HG03097 (cell line): ENCODE measurements around the gene IMP3.
"Not testable (repeated sequence)": the region's sequence is repeated elsewhere in the genome, so short reads cannot be mapped to it uniquely, and the experiment has no call there.

Experiments used
- ATAC-seq: cut with Tn5 transposase; IDR thresholded peaks from one replicate; pipeline ENCODE4 v1.9.1; 2021; ENCODE audit not compliant: unreplicated experiment, low FRiP score

The IMP3 gene

DNA sequence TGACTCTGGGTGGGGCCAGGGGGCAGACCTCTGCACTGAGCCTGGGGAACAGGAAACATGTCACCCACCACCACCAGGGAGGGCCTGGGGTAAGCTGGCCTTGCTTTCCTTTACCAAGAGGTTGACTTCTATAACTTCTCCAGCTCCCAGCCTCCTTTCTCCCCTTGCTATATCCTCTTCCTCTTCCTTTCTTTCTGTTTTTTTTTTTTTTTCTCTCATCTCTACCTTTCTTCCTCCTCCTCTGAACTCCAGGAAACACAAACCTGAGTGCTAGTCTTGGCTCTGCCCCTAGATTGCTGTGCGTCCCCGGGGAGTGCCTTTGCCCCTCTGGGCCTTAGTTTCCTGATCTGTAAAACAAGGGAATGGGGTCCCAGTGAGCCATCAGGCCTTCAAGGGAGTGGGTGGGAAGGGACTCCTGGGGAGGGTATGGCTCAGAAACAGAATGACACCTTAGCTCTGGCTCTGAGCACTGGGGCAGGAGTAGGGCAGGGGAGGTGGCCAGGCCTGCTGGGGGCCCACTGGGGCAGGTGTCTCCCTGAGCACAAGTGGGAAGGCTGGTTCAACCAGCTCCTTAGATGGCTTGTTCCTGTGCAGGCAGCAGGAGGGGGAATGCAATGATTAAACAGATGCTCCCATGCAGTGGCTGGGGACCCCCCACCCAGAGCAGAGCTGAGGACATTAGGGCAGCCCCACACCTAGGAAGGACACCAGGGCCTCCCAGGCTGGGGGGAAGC lies 12.0 kb upstream of the IMP3 start:
- ATAC-seq: no peak

DNA sequence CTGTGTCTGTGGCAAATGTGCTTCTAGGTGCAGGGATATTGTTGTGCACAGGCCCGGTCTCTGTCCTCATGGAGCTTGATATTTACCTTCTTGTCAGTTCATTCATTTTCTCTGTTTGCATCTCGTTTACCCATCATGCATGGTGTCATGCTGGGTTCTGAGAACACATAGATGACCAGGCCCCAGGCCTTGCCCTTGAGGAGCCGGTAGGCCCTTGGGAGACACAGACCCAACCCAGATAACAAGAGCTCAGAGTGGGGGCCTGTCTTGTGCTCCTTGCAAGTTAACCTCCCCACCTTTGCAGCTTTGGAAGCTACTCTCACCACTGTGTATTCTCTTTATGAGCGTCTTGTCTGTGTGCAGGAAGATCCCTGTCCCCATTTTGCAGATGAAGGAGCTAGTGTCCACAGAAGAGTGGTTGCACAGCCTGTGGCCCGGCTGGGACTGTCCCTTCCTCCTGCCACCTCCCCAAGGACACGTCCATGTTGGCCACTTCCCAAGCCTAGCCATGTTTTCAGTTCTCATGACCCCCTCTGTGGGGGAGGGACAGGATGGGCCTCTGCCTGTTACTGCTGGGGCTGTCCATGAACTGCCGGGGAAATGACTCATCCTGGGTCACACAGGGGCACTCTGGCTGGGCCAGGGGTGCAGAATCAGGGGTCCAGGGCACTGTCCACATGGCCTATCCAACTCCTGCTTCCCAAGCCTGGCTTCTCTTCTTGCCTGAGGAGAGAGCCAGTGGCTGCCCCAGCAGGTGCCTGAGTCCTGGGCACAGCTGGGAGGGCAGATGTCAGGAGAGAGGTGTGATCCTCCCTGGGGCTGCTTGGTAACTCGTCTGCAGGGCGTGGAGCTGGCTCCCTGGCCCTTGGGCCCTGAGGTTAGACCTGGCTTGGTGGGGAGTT lies 11.1 kb upstream of the IMP3 start:
- ATAC-seq: no peak

DNA sequence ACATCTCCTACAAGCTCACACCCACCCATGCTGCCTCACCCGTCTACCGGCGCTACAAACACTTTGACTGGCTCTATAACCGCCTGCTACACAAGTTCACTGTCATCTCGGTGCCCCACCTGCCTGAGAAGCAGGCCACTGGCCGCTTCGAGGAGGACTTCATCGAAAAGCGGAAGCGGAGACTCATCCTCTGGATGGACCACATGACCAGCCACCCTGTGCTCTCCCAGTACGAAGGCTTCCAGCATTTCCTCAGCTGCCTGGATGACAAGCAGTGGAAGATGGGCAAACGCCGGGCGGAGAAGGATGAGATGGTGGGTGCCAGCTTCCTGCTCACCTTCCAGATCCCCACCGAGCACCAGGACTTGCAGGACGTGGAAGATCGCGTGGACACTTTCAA lies 9.8 kb upstream of the IMP3 start:
- ATAC-seq: no peak

DNA sequence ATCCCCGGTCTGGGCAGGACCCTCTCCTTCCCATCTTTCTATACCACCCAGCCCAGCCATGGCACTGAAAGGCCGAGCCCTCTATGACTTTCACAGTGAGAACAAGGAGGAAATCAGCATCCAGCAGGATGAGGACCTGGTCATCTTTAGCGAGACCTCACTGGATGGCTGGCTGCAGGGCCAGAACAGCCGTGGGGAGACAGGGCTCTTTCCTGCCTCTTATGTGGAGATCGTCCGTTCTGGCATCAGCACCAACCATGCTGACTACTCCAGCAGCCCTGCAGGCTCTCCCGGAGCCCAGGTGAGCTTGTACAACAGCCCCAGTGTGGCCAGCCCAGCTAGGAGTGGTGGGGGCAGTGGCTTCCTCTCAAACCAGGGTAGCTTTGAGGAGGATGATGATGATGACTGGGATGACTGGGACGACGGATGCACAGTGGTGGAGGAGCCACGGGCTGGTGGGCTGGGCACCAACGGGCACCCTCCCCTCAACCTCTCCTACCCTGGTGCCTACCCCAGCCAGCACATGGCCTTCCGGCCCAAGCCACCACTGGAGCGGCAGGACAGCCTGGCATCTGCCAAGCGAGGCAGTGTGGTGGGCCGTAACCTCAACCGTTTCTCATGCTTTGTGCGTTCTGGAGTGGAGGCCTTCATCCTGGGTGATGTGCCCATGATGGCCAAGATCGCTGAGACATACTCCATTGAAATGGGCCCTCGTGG lies 9.2 kb upstream of the IMP3 start:
- ATAC-seq: no peak

DNA sequence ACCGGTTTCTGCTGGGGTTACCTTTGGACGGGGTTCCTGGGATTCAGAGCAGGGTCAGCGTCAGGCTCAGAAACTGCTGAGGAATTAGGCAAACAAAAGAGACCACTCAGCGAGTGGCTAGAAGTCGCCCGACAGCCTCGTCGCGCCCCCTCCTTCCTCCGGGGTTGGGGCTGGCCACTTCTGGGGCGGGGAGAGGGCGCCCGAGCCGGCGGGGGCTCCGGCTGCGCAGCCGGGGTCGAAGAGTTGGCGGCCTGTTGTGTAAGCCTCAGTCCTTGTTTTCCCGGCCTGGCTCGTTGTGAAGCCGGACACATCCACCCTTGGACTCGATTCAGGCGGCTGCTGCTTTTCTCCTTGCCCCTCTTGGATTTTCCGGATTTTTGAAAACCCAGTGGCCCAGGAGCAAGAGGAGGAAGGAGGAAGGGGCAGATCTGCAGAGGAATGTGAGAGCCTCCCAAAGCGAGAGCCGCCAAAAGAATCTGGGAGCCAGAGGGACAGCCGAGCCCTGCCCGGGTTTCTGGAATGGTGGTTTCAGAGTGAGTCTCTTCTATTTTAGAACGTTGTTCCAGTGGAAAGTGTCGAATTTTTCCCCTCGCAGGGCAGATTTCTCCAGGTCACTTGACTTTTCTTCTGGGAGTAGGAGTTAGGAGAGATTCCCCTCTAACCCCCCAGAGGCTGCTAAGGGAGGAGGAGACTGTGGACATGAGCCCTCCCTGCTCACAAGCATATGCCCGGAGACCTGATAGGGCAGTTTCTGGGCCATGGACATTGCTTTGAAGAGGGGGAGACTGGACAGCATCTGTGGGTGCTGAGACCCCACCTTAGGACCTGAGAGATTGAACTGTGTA lies 8.4 kb upstream of the IMP3 start:
- ATAC-seq: no peak

DNA sequence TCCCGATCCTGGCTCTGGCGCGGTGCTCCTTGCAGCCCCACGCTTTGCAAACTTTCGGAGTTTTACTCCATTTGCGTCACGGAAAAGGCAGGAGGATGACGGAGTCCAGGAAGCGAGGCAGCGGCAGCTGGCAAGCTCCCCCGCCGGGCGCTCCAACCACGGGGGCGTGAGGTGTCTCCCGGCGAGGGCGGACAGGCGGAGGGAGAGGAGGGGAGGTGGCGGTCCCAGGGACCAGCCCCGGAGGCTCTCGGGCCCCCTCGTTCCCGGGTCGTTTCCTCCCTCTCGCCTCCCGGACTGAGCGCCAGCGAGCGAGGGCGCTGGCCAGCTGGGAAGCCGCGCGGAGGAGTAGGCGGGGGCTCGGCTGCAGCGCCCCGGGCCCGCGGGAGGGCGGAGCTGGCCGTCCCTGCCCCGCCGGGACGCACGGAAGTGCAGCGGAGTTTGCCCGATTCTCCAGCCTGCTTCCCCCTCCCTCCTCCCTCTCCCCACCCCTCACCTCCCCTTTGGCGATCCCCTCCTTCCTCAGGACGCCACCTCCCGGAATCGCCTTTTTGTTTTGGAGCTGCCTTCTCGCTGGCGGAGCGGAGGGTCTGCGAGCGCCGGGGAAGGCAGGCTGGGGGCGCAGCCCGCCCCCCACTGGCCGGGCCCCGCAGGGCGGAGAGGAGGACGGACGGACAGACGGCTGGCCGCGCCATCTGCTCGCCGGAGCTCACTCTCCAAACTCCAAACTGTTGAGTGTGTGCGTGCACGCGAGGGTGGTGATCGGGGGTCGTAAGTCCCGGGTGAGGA lies 7.5 kb upstream of the IMP3 start, which contains the start of gene SNX33:
TSS of gene SNX33 (plus strand) at position 543 of the 786 bp plus-strand sequence. CDS start 1,191 bp downstream, outside the sequence.
- ATAC-seq: no peak

DNA sequence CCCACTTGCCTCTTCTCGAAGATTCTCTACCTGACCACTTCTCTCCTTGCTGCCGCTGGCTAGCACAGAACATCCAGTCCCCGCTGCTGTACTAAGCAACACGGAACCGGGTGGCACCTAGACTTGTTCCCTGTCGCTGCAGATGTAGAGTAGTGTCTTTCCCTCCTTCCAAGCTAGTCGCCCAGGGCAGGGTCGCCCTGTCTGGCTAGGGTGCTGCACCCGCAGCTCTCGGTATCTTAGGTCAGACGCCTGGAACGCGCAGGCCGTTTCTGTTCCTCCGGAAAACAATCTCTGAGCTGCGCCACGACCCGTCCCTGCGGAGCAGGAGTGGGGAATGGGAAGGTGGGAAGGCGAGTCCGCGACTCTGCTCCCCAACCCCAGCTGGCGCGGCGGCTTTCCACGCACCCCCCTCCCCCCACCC lies 6.9 kb upstream of the IMP3 start:
- no peak for ATAC-seq

DNA sequence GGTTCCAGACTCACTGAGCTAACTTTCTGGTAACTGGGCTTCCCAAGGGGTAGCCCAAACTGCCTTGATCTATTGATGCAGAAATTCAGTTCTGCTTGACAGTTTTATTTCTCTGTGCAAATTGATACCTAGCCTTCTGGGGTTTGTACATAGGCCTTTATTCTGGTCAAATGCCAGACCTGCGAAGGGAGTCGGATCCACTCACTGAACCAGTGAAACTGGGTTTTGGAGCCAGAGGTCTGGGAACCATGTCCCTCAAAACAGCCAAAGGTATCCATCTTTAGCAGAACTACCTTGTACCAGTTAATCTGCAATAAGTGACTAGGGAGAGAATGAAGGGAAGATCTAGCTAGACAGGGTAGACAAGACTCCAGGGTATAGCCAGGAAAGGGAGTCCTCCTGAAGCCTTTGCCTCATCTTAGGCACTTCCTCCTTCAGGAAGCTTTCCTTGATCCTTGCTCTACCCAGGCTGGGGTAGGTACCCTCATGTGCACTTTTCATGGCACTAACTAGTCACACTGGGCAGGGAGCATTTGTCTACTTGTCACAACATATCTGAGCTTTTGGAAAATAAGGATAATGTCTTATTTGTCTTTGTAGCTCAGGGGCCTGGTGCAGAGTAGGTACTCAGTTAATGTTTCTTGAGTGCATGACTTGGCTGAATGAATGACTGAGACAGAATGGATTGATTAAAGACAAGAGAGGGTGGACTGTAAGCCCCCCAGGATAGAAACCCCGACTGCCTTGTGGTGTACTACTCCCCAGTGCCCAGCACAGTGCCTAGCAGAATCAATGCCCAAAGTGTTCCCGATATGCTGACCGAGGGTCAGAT lies 6.3 kb upstream of the IMP3 start:
- no peak for ATAC-seq

DNA sequence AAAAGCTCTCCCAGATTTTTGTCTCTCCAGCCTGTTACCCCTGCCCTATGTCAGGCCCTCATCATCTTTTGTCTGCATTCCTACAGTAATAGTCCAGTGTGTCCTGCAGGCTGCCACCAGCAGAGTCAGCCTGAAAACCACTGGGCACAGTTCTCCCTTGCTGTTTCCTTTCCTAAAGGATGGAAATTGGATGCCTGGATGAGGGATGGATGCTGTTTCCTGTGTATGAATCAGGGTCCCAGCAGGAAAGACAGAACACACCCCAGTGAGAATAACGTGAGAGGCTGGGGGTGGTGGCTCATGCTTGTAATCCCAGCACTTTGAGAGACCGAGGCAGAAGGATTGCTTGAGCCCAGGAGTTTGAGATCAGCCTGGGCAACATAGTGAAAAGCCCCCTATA lies 4.4 kb upstream of the IMP3 start:
- ATAC-seq: no peak

DNA sequence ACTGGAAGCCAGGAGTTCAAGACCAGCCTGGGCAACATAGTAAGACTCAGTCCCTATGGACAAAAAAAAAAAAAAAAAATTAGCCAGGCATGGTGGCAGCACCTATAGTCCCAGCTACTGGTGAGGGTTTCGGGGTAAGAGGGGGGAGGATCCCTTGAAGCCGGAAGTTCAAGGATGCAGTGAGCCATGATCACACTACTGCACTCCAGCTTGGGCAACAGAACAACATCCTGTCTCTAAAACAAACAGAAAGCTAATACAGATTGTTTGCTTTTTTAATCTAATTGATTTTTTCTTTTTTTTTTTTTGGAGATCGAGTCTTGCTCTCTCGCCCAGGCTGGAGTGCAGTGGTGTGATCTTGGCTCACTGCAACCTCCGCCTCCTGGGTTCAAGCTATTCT lies 1.6 kb upstream of the IMP3 start:
- ATAC-seq: no peak

DNA sequence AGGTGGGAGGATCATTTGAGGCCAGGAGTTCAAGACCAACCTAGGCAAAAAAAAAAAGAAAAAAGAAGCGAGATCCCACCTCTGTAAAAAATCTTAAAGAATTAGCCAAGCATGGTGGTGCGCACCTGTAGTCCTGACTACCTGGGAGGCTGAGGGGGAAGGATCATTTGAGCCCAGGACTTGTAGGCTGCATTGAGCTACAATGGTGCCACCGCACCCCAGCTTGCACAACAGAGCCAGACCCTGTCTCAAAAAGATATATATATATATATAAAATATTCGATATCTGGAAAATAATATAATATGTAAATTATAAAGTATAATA lies 1.1 kb upstream of the IMP3 start:
- no peak for ATAC-seq

DNA sequence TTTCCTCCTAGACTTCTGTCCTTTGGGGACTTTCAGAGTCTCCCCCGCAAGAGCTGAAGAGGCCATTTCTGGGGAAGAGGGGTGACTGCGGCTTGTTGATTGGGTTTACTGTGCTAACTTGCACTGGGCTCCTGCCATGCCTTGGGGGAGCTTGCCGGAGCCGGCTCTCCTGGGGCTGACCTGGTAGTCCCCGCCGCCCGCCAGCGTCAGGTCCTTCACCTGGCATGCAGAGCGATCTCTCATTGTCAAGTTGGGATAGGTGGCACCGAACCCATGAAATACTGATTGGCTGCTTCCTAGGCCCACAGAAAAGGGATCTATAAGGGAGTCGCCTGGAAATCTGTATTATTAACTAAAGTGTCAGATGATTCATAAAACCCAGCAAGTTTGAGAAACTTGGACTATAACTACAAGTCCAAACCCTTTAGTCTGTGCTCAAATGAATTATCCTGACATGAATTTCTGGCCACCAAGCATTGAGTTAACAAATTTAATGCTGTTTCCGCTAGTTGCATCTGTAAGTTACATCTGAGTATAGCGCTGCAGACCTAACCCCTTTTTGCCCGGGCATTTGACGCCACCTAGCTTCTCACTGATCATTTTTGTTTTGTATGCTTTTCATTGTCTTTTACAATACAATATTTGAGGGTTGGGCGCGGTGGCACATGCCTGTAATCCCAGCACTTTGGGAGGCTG lies 607 bp upstream of the IMP3 start:
- peak; percentile 23 for ATAC-seq

DNA sequence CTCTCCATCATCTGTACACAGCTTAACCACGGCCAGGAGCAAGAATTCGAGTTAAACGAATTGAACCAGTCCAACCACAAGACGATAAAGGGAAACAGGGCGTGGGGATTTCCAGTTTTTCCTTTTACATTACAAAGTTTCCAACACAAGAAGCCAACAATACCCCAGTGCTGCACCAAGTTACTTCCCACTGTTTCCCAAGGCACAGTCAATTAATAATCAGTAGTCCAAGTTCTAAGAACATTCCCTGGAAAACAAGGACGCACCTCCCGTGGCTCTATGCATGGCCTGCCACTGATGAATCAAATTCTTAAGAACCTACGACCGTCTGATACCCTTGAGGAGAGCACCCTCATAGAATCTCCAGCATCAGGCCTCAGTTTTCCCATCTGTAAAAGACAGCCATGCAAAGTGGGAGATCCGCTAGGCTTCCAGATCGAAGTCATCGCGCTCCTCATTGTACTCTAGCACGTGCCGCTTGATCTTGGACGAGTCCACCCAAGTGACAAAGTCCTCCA lies 774 bp downstream of the IMP3 start:
- no peak for ATAC-seq

DNA sequence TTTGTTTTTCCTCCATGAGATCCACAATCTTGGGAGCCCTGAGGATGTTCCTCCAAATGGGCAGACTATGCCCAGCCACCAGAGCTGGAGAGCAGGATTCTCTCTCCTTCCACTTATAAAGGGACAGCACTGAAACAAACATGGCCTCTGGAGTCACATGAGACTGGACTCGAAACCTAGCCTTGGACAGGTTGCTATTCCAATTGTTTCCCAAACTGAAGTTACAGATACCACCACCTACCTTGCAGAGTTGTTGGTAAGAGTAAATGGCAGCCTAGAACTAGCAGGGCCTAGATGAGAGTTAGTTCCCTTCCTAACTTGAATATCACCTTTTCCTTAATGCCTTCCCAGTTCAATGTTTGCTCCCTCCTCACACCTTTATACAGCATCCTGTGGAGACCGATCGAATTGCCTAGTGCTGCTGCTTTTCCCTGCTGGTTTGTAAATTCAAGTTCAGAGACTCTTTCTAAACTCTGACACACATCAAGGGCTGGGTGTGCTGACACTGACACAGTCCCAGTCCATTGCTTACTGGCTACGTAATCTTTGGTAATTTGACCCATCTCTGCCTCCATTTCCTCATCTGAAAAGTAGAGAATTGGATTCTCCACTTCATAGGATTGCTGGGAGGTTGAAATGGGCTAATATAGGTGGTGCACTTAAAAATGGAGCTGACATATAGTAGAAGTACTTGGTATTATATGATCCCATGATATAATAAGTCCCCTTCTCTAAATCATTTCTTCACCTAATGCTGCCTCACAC lies 2.6 kb downstream of the IMP3 start:
- no peak for ATAC-seq

DNA sequence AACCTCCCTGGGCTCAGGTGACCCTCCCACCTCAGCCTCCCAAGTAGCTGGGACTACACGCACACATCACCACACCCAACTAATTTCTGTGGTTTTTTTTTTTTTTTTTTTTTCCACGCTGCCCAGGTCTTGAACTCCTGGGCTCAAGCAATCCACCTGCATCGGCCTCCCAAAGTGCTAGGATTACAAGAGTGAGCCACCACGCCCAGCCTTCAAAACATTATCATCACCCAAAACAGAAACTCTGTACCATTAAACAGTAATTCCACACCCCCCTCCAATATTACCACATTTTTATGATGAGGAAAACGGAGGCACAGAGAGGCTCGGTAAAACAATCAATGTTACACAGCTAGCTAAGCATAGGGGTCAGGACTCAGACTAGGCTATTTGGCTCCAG lies 4.0 kb downstream of the IMP3 start:
- no peak for ATAC-seq

DNA sequence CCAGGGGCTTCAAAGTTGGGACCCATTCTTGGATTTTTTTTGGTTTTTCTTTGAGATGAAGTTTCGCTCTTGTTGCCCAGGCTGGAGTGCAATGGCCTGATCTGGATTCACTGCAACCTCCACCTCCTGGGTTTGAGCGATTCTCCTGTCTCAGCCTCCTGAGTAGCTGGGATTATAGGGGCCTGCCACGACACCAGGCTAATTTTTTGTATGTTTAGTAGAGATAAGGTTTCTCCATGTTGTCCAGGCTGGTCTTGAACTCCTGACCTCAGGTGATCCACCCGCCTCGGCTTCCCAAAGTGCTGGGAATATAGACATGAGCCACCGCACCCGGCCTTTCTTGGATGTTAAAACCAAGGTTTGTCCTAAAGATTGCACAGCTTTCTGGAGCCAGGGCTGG lies 6.1 kb downstream of the IMP3 start:
- not testable (repeated sequence) for ATAC-seq

DNA sequence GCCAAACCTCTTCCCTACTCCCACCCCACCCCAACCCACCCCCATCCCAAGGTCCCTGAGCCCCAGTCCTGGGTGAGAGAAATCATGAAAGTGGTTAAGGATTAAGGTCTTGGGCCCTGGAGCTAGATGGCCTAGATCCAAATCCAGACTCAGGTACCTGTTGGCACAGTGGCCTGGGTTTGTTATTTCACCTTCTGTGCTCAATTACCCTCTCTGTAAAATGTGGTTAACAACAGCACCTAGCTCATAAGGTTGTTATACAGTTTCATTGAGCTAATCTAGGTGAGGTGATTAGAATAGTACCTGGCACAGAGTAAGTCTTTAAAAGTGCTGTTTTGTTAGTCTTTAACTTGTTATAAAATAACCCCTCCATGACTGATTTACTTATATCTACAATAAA lies 8.1 kb downstream of the IMP3 start:
- ATAC-seq: no peak
